Astrocyte of the hippocampus (primary cell): ENCODE measurements around the gene PER3.

Source experiments
- DNase-seq: peaks from one replicate; pipeline ENCODE4 v3.0.0; 2011; ENCODE audit warnings: low read depth, low spot score

The PER3 gene

DNA sequence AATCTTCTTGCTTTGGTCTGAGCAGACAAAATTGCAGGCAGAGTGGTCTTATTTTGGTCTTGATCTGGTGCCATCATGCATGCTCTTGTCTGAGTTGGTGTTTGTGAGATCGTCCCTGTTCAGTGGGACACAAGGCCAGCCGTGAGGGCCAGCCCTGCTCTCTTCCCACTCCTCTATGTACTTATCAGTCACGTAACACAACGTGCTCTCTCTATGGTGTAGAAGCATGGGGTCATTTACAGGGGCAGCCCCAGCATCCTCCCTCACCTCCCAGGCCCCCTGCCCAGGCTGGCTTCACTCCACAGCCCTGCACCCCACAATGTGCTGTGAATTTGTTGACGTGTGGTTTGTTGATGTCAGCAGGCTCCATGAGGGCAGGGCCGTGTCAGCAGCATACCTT, 87.0 kb downstream of the PER3 start:
- DNase-seq = no peak

DNA sequence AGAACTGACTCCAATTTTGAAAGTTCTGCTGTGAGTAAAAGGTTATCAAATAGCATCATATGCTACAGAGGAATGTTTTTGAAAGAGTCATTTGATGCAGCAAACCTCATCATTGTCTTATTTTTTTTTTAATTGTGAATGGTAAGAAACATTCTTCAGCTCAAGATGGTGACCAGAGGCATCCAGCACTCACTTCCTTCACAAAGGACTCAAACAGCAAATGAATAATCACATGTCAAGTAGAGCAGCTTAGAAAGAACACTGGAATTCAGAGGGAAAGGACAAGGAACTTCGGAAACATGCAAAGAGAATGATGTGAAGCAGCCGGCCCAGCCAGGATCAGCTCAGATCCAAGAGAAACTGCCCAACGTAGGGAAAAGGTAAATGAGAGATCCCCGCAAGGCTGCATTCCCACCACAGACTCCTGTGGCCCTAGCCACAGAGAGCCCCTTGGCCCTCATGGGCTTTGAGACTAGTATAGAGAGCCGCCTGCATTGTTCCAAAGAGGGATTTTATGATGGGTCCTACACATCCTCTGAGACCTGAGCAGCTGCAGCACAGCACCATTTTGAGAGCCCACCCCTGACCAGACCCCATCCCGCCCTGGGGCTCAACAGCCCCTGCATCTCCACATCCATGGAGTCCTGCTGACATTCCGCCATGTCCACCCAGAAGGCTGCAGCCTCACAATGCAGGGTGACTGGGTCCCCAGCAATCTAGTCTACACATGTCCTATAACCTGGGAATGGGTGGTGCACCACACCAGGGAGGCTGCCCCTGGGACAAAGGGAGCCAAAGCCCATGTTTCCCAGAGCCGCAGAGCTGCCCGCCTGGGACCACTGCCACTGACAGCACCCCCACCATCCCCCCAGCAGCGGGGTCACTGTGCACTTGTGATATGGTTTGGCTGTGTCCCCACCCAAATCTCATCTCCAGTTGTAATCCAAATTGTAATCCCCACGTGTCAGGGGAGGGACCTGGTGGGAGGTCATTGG, 90.0 kb downstream of the PER3 start:
- DNase-seq = peak; percentile 33

- DNase-seq = no peak
These were observed 93.9 kb downstream of the PER3 start for GRCh38 chr1:7878027-7878426.

DNA sequence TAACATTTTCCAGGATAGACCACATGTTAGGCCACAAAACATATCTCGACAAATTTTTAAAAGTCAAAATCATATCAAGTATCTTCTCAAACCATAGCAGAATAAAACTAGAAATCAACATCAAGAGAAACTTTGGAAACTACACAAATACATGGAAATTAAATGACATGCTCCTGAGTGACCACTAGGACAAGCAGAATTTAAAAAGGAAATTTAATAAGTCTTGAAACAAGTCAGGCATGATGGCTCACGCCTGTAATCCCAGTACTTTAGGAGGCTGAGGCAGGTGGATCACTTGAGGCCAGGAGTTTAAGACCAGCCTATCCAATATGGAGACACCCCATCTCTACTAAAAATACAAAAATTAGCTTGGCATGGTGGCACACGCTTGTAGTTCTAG, 95.1 kb downstream of the PER3 start:
- DNase-seq = no peak

- no peak for DNase-seq
These were observed 100.7 kb downstream of the PER3 start for GRCh38 chr1:7884757-7885156.

DNA sequence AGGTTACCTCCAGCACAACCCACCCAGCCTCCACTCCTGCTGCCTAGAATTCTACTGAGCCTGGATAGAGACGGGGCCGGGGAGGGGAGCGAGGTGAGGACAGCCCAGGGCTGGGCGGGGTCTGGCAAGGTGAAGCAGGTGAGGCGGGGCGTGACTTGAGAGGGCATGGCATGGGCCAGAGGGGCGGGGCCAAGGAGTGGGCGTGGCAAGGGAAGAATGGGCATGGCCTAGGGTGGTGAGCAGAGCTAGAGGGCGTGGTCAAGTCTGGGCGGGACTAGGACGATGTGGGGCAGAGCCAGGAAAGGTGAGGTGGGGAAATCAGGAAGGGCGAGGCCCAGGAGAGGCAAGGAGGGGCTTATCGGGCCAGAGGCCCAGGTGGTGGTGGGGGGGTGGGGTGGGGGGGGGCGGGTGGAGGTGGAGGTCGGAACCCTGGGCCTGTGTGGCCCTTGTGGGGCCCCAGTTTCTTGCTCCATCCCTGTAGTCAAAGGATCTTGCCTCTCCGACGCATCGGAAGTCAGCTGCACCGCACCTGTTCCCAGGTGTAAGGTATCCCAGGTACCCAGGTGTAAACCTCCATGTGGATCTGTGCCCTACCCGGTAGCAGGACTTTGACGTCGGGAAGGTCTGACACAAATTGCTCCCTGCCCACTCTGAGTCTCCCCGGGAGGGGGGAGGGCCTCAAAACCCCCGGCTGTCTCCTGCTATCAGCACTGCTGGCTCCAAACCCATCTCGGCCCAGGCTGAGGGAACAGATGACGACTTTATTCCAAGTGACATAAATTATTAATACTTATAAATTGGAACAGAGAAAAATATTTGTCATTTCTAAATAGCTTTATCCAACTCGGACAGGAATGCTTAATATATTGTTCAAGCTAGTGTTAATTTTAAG, 101.7 kb downstream of the PER3 start:
- DNase-seq = no peak

GRCh38 chr1:7886405-7886745, 102.3 kb downstream of the PER3 start:
- peak; percentile 83 for DNase-seq

DNA sequence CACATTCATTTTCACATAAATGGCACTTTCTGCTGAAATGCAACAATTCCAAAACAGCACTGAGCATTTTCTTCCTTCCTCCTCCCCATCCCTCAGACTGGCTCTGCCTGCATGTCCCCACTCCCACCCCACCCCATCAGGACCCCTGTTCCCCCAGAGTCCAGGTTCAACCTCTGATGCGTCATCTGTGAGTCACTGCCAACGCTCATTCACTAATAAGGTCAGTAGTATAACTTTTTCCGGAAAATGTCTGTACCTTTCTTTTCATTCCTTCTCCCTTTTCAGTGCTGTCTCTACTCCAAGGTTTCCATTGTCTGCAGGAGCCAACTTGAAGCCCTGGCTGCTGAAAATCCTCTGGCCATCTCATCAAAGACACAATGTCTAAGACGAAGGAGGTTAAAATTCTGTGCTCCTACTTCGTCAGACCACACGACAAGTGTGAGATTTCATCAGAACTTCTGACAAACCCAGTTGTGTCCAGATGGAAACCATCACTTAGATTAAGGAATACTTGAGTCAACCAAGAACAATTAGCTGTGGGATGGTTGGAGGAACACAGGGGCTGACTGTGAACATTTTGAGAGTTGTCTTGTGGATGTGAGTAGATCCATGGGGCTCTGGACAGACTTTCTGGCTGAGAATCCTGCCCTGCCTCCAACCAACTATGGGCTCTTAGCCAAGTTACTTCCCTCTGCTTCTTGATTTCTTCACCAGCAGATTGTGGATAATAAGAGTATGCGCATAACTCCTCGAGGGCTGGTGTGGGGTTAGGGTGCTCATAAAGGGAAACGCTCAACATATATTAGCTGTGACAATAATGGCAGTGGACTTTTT, 104.4 kb downstream of the PER3 start:
- DNase-seq = peak; percentile 26

GRCh38 chr1:7890853-7891252, 106.8 kb downstream of the PER3 start:
- DNase-seq = no peak

GRCh38 chr1:7891804-7892203, 107.7 kb downstream of the PER3 start:
- no peak for DNase-seq

- DNase-seq = peak; percentile 95
These were observed 109.6 kb downstream of the PER3 start for GRCh38 chr1:7893529-7894180.
